Transverse colon (tissue), 4 donors: ENCODE data around the gene FSTL3.

ENCODE experiments used
- EP300 ChIP-seq: sonication (generic); formaldehyde crosslinking; IDR thresholded peaks from one replicate; pipeline ENCODE4 v1.6.1; 2017; ENCODE audit warnings: antibody characterized with exemption, low read depth
- POLR2A ChIP-seq: fragments of 450-650 bp; IDR thresholded peaks from one replicate; pipeline ENCODE4 v1.6.1; 2016; ENCODE audit warnings: antibody characterized with exemption, mild to moderate bottlenecking, moderate library complexity
- POLR2AphosphoS5 ChIP-seq, 3 donors: sonication (generic); formaldehyde crosslinking; IDR thresholded peaks; one replicate each; pipeline ENCODE4 v1.6.1; 2016; ENCODE audit warnings: antibody characterized with exemption in 3 of 3
- TF ChIP-seq, protein P1 (sequence below), 5 experiments: fragments of 200-600 bp in 3 of 5; fragments of 450-650 bp in 2 of 5; sonication (generic) in 3 of 5; IDR thresholded peaks; 1 replicate in 2 of 5; 2 replicates in 3 of 5; pipeline ENCODE4 v1.5.1; 2016 to 2017; ENCODE audit warnings: antibody characterized with exemption in 5 of 5, inconsistent platforms in 3 of 5, mild to moderate bottlenecking in 2 of 5, moderate library complexity in 1 of 5

DNA sequence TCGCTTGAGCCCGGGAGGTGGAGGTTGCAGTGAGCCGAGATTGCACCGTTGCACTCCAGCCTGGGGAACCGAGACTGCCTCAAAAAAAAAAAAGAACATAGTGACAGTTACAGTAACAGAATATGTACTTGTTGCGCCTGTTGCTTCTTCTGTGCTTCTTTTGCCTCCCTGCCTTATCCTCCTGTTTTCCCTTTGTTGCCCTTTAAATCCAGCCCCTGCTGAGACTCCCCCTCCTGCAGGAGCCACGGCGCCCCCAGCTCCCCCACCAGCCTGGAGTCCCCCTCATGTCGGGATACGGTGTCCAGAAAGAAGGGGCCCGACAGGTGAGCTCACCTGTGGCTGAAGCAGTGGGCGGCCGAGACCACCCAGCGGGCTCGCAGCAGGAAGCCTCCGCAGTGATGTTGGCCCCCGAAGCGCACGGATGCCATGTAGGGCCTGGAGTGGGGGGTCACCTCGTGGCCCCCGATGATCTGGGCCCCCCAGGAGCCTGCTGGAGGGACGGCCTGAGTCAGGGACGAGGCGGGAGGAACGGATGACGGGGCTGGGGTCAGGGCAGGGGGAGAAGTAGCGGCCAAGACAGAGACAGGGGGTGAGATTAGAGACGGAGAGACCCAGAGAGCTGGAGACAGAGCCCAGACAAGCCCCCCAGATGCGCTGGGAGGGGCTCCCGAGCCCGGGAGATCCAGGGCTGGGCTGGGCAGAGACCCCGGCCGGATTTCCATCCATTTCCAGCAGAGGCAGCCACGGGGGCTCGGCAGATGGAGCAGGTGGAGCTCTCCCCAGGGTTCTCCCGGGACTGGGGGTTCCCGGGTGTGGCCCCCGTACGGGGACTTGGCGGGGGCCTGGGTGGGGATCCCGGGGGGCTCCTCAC is 18.5 kb downstream of the FSTL3 start:
- TF ChIP-seq, protein P1, sequence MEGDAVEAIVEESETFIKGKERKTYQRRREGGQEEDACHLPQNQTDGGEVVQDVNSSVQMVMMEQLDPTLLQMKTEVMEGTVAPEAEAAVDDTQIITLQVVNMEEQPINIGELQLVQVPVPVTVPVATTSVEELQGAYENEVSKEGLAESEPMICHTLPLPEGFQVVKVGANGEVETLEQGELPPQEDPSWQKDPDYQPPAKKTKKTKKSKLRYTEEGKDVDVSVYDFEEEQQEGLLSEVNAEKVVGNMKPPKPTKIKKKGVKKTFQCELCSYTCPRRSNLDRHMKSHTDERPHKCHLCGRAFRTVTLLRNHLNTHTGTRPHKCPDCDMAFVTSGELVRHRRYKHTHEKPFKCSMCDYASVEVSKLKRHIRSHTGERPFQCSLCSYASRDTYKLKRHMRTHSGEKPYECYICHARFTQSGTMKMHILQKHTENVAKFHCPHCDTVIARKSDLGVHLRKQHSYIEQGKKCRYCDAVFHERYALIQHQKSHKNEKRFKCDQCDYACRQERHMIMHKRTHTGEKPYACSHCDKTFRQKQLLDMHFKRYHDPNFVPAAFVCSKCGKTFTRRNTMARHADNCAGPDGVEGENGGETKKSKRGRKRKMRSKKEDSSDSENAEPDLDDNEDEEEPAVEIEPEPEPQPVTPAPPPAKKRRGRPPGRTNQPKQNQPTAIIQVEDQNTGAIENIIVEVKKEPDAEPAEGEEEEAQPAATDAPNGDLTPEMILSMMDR (IDR thresholded peaks at IDR 0.05), result no peak
- TF ChIP-seq POLR2A (no peak), POLR2AphosphoS5 (IDR thresholded peaks at IDR 0.05) (no peak), EP300 (no peak)
